Activated naive CD8-positive, alpha-beta T cell (primary cell): ENCODE results near the gene MRGPRG.

Experiments
- H3K27ac Mint-ChIP-seq: one replicate; pipeline ENCODE4 v1.8.0; 2021; ENCODE audit warnings: mixed read lengths
- H3K27me3 Mint-ChIP-seq: one replicate; pipeline ENCODE4 v1.8.0; 2021; ENCODE audit warnings: mixed read lengths
- H3K36me3 Mint-ChIP-seq: one replicate; pipeline ENCODE4 v1.8.0; 2021; ENCODE audit warnings: mixed read lengths
- H3K4me1 Mint-ChIP-seq: one replicate; pipeline ENCODE4 v1.8.0; 2021; ENCODE audit warnings: low read depth, mixed read lengths
- H3K4me3 Mint-ChIP-seq: one replicate; pipeline ENCODE4 v1.8.0; 2021; ENCODE audit warnings: mild to moderate bottlenecking, mixed read lengths
- H3K9me3 Mint-ChIP-seq: one replicate; pipeline ENCODE4 v1.8.0; 2021; ENCODE audit warnings: low read depth, mixed read lengths

MRGPRG gene

GRCh38 chr11:3220521-3221407 is 2.2 kb upstream of the MRGPRG start:
- Mint-ChIP-seq H3K9me3 (no peaks in the 10 kb centered on the region), H3K36me3 (no peaks in the 10 kb centered on the region), H3K27me3 (peaks cover 2% of the 10 kb centered on the region), H3K27ac (no peak overlapping the region), H3K4me1 (peaks cover 13% of the 10 kb centered on the region), H3K4me3 (no peak overlapping the region)

- no peak overlapping the region for H3K27ac Mint-ChIP-seq
- H3K4me1 Mint-ChIP-seq = peaks cover 13% of the 10 kb centered on the region
- H3K36me3 Mint-ChIP-seq = no peaks in the 10 kb centered on the region
- peaks cover 2% of the 10 kb centered on the region for H3K27me3 Mint-ChIP-seq
- H3K9me3 Mint-ChIP-seq = no peaks in the 10 kb centered on the region
- no peak overlapping the region for H3K4me3 Mint-ChIP-seq
Measured at GRCh38 chr11:3220101-3220500, 1.5 kb upstream of the MRGPRG start.

DNA sequence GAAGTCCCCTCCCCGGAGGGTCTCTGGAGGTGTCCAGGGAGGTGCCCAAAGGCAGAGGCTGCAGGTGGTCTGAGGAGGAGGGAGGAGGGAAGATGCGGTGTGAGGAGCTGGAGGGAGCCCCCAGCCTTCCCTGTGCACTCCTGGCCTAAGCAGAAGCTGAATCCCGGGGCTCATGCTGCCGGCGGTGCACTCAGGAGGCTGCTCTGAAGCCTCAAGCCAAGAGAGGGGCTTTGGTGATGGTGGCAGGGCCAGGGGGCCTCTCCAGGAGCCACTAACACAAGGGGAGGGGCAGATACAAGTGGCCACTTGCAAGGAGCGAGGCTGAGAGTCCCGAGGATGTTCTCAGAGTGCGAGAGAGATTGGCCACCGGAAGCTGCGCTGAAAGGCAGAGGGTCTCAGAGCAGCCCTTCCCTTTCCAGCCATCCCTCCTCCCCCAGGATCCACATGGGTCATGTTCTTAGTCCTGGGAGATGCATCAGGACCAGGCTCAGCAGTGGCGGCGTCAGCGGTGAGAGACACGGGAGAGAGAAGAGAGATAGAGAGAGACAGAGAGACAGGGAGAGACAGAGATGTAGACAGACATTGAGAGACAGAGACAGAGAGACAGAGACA is 774 bp upstream of the MRGPRG start:
- peaks cover 13% of the 10 kb centered on the region for H3K4me1 Mint-ChIP-seq
- H3K27me3 Mint-ChIP-seq = peaks cover 2% of the 10 kb centered on the region
- no peaks in the 10 kb centered on the region for H3K9me3 Mint-ChIP-seq
- H3K36me3 Mint-ChIP-seq = no peaks in the 10 kb centered on the region
- H3K4me3 Mint-ChIP-seq = no peak overlapping the region
- no peak overlapping the region for H3K27ac Mint-ChIP-seq

DNA sequence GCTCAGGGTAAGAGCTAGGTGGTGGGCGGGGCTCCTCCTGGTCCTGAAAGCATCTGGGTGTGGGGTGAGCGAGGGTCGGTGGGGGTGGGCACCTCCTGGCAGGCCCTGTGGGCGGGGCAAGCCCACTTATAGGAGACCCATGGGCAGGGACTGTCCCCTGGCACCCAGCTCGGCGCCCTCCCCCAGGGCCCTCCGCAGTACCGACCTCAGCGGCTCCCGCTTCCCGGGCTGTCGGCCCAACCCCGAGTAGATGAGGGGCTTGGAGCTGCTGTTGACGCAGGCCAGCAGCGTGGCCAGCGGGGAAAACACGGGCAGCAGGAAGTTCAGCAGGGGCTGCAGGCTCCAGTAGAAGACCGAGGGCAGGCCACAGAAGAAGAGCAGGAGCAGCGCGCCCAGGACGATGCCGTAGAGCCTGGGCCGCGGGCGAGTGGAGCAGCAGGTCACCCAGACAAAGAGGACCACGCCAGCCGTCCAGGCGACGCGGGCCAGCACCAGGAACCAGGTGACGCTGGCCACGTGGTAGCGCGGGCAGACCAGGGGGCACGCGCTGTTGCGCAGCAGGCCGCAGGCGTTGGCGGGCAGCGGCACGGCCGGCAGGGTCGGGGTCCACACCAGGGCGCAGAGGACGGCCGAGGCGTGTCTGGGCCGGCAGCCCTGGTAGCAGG is 663 bp downstream of the MRGPRG start:
- Mint-ChIP-seq H3K4me3 (no peak overlapping the region), H3K4me1 (peaks cover 9% of the 10 kb centered on the region)

GRCh38 chr11:3216027-3216525 is 2.5 kb downstream of the MRGPRG start:
- H3K27me3 Mint-ChIP-seq = no peaks in the 10 kb centered on the region
- H3K27ac Mint-ChIP-seq = no peak overlapping the region
- H3K36me3 Mint-ChIP-seq = no peaks in the 10 kb centered on the region
- peaks cover 3% of the 10 kb centered on the region for H3K4me1 Mint-ChIP-seq
- no peak overlapping the region for H3K4me3 Mint-ChIP-seq
- peaks cover 7% of the 10 kb centered on the region for H3K9me3 Mint-ChIP-seq

More for the DNA sequence above, 663 bp downstream of the MRGPRG start:
- Mint-ChIP-seq H3K9me3 (no peaks in the 10 kb centered on the region), H3K27me3 (no peaks in the 10 kb centered on the region), H3K27ac (no peak overlapping the region), H3K36me3 (no peaks in the 10 kb centered on the region)

DNA sequence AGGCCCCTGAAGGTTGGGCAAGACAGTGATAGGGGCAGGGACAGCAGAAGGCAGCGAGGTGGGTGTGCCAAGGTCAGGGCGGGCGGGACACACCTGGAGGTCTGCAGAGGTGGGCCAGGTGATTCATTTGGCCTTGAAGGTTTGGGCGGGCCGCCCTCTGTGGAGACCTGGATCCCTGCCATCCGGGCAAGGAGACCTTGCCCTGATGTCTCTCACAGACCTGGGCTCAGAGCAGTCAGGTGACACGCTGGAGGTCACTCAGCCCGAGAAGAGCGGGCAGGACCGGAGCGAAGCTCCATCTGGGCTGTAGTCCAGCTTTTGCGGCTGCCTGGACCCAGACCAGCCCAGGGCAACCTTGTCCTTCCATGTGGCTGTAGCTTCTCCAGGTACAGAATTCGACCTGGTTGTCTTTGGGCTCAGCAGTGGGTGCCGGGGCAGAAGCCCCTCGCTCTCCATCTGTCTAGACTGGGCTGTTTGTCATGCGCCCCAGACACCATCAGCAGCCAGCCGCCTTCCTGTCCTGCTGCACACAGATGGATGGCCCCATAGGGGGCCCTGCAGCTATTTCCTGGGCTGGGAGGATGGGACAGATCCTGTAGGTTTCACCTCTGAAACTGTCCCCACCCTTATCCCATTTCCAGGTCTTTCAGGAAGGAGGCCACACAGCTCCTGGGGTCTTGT is 3.1 kb downstream of the MRGPRG start:
- Mint-ChIP-seq H3K27me3 (no peaks in the 10 kb centered on the region), H3K4me1 (peaks cover 3% of the 10 kb centered on the region)

GRCh38 chr11:3214420-3214699 is 4.3 kb downstream of the MRGPRG start:
- Mint-ChIP-seq H3K9me3 (peaks cover 12% of the 10 kb centered on the region), H3K36me3 (no peaks in the 10 kb centered on the region), H3K4me1 (peaks cover 3% of the 10 kb centered on the region), H3K27ac (no peak overlapping the region), H3K27me3 (no peaks in the 10 kb centered on the region), H3K4me3 (no peak overlapping the region)

More for the DNA sequence above, 3.1 kb downstream of the MRGPRG start:
- Mint-ChIP-seq H3K27ac (no peak overlapping the region), H3K36me3 (no peaks in the 10 kb centered on the region), H3K9me3 (peaks cover 12% of the 10 kb centered on the region), H3K4me3 (no peak overlapping the region)

DNA sequence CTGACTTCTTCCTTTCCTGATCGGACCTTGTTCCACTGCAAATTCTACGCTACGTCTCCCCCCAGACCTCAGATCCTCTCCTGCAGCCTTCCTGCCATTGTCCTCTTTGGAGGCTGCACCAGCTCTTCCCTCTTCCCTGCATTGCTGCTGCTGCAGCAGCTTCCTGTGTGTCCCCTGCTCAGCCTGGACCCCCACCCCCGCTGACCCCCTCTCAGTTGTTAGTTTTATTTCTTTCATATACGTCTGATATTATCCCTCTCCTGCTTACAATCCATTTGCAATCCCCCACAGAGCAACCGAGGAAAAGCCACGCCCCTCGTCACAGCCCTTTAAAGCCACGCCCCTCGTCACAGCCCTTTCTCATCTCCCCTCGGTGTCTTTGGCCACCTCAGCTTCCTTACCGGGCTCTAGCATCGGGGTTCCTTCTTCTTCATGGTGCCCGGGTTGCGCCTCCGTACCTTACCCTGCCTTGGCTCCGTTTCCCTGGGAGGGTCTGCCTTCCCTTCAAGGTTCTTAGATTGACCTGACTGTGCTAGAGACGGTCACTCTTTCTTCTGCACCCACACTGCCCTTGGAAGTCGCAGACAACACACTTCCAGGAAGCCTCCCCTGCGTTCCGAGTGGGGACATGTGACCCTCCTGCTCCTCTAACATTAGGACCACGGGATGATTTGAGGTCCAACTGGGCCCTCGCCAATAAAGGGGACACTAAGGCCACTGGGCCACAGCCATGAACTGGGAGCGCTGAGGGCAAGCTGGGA is 4.8 kb downstream of the MRGPRG start:
- peaks cover 3% of the 10 kb centered on the region for H3K4me1 Mint-ChIP-seq
- H3K36me3 Mint-ChIP-seq = no peaks in the 10 kb centered on the region
- no peak overlapping the region for H3K4me3 Mint-ChIP-seq
- H3K9me3 Mint-ChIP-seq = peaks cover 12% of the 10 kb centered on the region
- no peak overlapping the region for H3K27ac Mint-ChIP-seq
- no peaks in the 10 kb centered on the region for H3K27me3 Mint-ChIP-seq

DNA sequence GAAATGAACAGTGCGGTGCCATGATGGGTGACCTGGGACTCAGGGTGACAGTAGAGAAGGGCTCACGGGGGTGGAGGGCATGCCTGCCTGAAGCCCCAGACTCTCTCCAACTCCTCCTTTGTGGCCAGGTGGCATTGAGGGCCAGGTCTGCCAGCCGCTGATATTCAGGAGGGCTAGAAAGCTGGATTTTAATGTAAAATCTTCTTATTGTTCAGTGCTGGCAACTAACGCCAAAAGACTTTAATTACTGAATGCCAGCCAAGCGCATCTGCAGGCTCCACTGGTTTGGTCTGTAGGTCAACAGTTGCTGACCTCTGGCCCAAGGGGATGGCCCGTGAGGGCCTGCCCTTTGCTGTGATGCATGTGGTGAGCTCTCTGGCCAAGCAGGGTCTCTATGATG is 10.3 kb downstream of the MRGPRG start:
- Mint-ChIP-seq H3K27me3 (no peaks in the 10 kb centered on the region), H3K4me1 (no peaks in the 10 kb centered on the region), H3K36me3 (no peaks in the 10 kb centered on the region), H3K9me3 (peaks cover 12% of the 10 kb centered on the region), H3K27ac (no peak overlapping the region), H3K4me3 (no peak overlapping the region)

- peaks cover under 1% of the 10 kb centered on the region for H3K27me3 Mint-ChIP-seq
- H3K36me3 Mint-ChIP-seq = no peaks in the 10 kb centered on the region
- no peak overlapping the region for H3K27ac Mint-ChIP-seq
- H3K4me1 Mint-ChIP-seq = peaks cover 1% of the 10 kb centered on the region
- peaks cover 12% of the 10 kb centered on the region for H3K9me3 Mint-ChIP-seq
- H3K4me3 Mint-ChIP-seq = no peak overlapping the region
Measured at GRCh38 chr11:3207526-3208189, 11.0 kb downstream of the MRGPRG start.

- Mint-ChIP-seq H3K36me3 (no peaks in the 10 kb centered on the region), H3K4me3 (no peak overlapping the region), H3K4me1 (peaks cover 6% of the 10 kb centered on the region), H3K9me3 (peaks cover 10% of the 10 kb centered on the region), H3K27me3 (peaks cover 2% of the 10 kb centered on the region), H3K27ac (no peak overlapping the region)
Measured at GRCh38 chr11:3206922-3207204, 11.8 kb downstream of the MRGPRG start.

- Mint-ChIP-seq H3K4me3 (no peak overlapping the region), H3K27ac (no peak overlapping the region), H3K36me3 (no peaks in the 10 kb centered on the region), H3K27me3 (peaks cover 2% of the 10 kb centered on the region), H3K9me3 (peaks cover 6% of the 10 kb centered on the region), H3K4me1 (peaks cover 11% of the 10 kb centered on the region)
Measured at GRCh38 chr11:3206156-3206921, 12.3 kb downstream of the MRGPRG start.

DNA sequence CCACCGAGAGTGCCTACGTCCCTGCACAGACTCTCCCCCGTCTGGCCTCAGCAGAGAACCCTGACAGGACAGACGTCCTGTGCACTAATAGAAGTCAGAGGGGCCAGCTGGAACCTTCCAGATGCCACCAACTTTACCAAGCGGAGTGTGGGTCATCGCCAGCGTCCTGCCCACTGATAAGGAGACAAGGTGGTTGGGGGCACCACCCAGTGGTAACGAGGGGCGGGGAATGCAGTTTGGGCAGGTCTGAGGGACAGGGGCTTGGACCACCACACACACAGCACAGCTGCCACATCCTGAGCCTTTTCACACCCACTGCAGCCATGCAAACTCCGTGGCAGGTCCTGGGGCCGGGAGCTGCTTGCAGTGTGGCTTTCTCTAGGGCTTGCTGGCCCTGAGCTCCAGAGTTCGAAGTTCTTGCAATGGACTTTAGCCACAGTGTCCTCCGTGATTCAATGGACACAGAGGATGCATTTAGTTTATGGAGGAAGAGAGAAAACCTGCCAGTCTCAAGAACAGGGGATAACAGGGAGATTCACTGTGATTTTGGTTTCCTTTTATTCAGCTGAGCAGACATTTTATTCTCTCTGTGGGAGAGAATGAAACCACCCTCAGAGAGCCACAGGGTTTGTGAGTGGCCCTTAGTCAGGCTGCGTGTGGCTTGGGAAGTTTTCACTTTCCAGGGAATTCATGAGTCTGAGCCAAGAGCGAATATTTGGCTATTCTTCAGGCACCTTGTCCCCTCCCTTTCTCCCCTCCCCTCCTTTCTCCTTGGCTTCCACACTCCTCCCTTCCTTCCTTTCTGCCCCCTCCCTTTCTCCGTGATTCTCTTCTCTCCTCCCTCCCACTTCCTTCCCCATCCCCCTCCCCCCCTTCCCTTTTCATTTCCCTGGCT is 13.1 kb downstream of the MRGPRG start:
- no peaks in the 10 kb centered on the region for H3K9me3 Mint-ChIP-seq
- no peak overlapping the region for H3K27ac Mint-ChIP-seq
- H3K4me1 Mint-ChIP-seq = peaks cover 11% of the 10 kb centered on the region
- H3K27me3 Mint-ChIP-seq = peaks cover 2% of the 10 kb centered on the region
- H3K36me3 Mint-ChIP-seq = no peaks in the 10 kb centered on the region
- no peak overlapping the region for H3K4me3 Mint-ChIP-seq
